GM21367 (cell line): ENCODE measurements around the gene PSORS1C2.

Source experiments
- ATAC-seq: cut with Tn5 transposase; IDR thresholded peaks from one replicate; pipeline ENCODE4 v1.9.1; 2021; ENCODE audit not compliant: unreplicated experiment

PSORS1C2 gene

GRCh38 chr6:31142361-31142761, 3.5 kb upstream of the PSORS1C2 start:
- ATAC-seq: no peak

- no peak for ATAC-seq
Observed at GRCh38 chr6:31140643-31141042, 1.8 kb upstream of the PSORS1C2 start.

GRCh38 chr6:31139599-31139998, 733 bp upstream of the PSORS1C2 start:
- no peak for ATAC-seq

- ATAC-seq: no peak
Observed at GRCh38 chr6:31135710-31136109, 3.2 kb downstream of the PSORS1C2 start.

GRCh38 chr6:31132806-31133205, 6.1 kb downstream of the PSORS1C2 start:
- no peak for ATAC-seq

- no peak for ATAC-seq
Observed at GRCh38 chr6:31131595-31131994, 7.3 kb downstream of the PSORS1C2 start.

- no peak for ATAC-seq
Observed at GRCh38 chr6:31130751-31131150, 8.1 kb downstream of the PSORS1C2 start.

- ATAC-seq: no peak
Observed at GRCh38 chr6:31129130-31129529, 9.7 kb downstream of the PSORS1C2 start.

GRCh38 chr6:31128093-31128676, 10.7 kb downstream of the PSORS1C2 start:
- no peak for ATAC-seq

- no peak for ATAC-seq
Observed at GRCh38 chr6:31126396-31127175, 12.3 kb downstream of the PSORS1C2 start.

GRCh38 chr6:31125586-31126363, 13.1 kb downstream of the PSORS1C2 start:
- ATAC-seq: no peak

- ATAC-seq: no peak
Observed at GRCh38 chr6:31125162-31125561, 13.7 kb downstream of the PSORS1C2 start.

GRCh38 chr6:31122791-31123706, 15.8 kb downstream of the PSORS1C2 start:
- ATAC-seq: no peak

GRCh38 chr6:31121131-31121790, 17.6 kb downstream of the PSORS1C2 start:
- ATAC-seq: no peak

GRCh38 chr6:31120151-31120915, 18.5 kb downstream of the PSORS1C2 start, which contains the start of gene CDSN:
Gene CDSN, minus strand, starts transcription at chr6:31120446. Its CDS starts 27 bp downstream, at chr6:31120419.
- ATAC-seq: no peak

GRCh38 chr6:31118178-31118577, 20.7 kb downstream of the PSORS1C2 start:
- ATAC-seq: no peak

- no peak for ATAC-seq
Observed at GRCh38 chr6:31116661-31117385, 22.0 kb downstream of the PSORS1C2 start.

- ATAC-seq: no peak
Observed at GRCh38 chr6:31115941-31116560, 22.8 kb downstream of the PSORS1C2 start.
